GM19023 (cell line): ENCODE results near the gene REEP1.
"Not testable (repeated sequence)": the region's sequence is repeated elsewhere in the genome, so short reads cannot be mapped to it uniquely, and the experiment has no call there.

Experiments used
- ATAC-seq: cut with Tn5 transposase; IDR thresholded peaks from one replicate; pipeline ENCODE4 v1.9.1; 2021; ENCODE audit warnings: mild to moderate bottlenecking, moderate library complexity; ENCODE audit not compliant: unreplicated experiment

The REEP1 gene

GRCh38 chr2:86347401-86347800, 10.0 kb upstream of the REEP1 start:
- ATAC-seq: no peak

- ATAC-seq: not testable (repeated sequence)
These were observed 8.5 kb upstream of the REEP1 start for GRCh38 chr2:86345783-86346370.

DNA sequence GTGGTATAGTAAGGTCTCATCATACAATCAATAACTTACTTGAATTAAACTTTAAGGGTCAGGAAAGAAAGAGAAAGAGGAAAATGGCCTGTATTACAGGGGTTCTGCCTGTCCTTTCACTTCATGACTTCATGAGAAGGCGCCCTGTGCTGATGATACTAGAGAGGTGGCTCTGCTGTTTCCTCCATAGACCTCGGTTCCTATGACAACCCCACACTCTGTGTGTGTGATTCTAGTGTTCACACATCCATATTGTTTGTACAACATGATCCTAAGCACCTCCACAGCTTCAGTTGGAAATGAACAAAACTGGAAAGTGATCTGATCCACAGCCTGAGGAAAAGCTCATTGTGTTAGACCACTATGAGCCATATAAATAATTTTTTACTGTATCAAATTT, 7.0 kb upstream of the REEP1 start:
- ATAC-seq: no peak

- no peak for ATAC-seq
These were observed 5.1 kb upstream of the REEP1 start for GRCh38 chr2:86342488-86342887.

GRCh38 chr2:86341470-86341869, 4.0 kb upstream of the REEP1 start:
- ATAC-seq: no peak

- no peak for ATAC-seq
These were observed 1.4 kb upstream of the REEP1 start for GRCh38 chr2:86338778-86339295.

GRCh38 chr2:86336675-86337243, 667 bp downstream of the REEP1 start:
- ATAC-seq: no peak

DNA sequence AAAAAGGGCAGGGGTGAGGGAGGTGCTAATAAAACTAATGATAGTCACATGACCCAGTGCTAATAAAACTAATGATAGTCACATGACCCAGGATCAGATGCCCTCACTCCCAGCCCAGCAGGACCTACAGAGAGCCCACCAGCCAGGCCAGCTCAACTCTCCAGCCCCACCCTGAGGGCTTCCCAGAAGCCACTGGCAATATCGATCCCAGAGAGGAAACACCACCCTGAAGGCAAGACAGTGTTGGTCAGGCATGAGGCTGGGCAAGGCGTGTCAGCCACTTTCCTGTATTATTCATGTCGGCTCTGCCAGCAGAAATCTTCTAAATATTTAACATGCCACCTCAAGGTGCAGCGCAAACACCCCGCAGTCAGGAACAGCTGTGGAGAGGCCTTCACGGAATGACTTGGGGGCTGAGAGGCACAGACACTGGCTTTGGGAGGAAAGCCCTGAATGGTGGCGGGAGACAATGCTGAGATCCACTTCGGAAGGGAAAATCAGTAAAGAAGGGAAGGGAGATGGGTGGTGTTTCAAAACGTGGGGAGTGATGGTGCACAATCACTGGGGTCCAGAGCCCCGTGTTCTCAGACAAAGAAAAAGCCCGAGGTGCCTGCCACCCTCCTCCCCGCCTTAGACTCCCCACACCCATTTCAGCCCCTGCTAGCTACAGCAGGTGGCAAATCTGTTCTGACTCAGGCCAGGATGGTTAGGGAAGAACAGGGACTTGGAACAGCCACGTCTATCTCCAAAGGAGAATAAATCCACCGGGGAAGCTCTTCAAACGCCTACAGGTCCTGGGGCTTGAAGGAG, 1.4 kb downstream of the REEP1 start:
- no peak for ATAC-seq

DNA sequence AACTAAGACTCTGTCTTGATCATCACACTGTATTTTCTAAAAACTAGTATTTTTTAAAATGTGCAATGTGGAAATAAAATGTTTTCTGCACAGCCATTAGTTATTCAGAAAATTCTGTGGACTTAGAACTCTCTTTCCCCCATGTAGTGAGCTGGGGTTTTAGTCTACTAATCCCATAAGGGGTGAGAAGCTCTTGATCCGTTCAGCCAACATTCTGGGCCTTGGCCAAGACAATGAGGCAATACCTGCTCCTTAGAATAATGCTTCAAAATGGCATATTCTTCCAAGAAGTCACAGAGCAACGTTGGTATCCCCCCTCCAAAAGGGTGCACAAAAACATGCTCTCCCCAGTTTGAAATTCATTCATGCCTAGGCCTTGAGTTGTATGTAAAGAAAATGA, 4.0 kb downstream of the REEP1 start:
- ATAC-seq: no peak

GRCh38 chr2:86332654-86333053, 4.8 kb downstream of the REEP1 start:
- no peak for ATAC-seq

DNA sequence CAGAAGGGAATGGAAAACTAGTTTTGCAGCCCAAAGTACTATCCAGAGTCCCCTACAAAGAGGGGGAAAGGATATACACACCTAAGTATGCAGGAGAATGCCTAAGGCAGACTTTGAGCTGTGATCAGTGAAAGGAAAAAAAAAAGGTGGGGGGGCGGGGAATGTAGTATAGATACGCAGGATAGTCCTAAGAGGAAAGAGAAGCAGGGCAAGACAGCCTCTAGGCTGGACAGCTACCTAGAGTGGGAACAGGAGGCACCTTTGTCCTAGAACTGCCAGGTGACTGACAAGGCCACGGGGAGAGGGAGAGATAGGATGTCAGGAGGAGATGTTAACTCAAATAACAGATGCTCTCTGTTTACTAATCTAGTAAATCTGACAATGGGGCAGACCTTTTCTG, 6.0 kb downstream of the REEP1 start:
- no peak for ATAC-seq

- no peak for ATAC-seq
These were observed 7.4 kb downstream of the REEP1 start for GRCh38 chr2:86330001-86330400.

DNA sequence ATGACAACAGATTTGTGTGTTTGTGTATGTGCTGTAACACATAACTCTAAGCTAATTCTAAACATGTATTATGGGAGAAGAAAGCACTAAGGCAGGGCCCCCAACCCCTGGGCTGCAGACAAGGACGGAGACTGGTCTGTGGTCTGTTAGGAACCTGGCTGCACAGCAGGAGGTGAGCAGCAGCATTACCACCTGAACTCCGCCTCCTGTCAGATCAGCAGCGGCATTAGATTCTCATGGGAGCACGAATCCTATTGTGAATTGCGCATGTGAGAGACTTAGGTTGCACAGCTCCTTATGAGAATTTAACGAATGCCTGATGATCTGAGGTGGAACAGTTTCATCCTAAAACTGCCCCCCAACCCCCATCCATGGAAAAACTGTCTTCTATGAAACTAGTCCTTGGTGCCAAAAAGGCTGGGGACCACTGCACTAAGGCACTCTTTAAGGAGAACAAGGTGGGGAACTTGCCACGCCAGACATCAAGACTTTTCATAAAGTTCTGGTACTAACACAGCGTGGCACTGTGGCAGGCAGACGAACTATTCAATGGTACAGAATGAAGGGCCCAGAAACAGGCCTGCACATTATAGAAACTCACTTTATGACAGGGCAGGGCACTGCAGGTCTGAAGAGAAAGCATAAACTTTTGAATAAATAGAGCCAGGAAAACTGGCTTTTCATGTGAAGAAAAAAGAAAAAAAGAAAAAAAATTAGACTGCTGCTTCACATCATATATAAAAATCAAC, 14.0 kb downstream of the REEP1 start:
- no peak for ATAC-seq

DNA sequence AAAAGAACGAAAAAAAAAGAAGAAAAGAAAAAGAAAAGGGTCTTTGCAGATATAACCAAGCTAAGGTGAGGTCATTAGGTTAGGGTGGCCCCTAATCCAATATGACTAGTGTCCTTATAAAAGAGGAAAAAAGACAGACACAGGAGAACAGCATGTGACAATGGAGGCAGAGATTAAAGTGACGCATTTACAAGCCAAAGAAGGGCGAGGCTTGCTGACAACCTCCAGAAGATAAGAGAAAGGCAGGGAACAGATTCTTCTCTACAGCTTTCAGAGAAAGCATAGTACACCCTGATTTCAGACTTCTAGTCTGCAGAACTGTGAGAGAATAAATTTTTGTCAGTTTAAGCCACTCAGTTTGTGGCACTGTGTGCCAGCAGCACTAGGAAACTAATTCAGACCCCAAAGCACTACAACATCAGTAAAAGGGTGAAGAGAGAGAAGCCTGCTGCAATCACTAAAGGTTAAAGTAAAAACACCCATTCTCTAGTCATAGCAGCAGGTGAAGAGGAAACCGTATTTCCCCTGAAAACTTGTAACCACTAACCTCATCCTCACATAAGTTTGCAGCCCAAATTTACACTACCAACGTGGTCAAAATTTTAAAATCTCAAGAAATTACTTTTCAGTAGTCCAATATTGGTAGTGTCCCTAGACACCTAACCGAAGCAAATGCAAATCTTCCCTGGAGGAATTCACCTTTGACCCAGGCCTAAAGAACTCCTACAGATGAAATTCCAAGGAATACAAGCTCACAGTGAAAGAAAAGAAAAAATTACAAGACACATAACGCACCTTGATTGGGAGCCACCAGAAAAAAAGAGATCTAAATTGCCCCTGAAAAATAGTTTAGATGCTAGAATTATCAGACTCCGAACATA, 17.5 kb downstream of the REEP1 start:
- no peak for ATAC-seq

DNA sequence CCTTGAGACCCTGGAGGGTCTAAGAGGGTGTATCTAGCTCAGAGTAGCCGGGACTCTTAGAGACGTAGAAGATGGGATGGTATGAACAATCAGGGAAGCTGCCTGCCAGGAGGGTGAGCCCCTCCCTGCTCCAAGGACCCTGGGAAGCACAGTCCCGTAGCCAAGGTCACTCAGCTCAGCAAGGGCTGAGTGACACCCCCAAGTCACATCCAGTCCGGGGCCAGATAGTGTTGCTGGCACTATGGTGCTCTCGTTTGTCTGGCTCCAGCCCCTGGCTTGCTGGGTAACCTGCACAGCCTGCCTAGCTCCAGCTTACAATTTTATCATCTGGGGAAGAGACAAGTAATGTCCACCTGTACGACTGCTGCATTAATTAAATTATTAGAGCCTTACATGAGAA, 22.3 kb downstream of the REEP1 start:
- no peak for ATAC-seq

DNA sequence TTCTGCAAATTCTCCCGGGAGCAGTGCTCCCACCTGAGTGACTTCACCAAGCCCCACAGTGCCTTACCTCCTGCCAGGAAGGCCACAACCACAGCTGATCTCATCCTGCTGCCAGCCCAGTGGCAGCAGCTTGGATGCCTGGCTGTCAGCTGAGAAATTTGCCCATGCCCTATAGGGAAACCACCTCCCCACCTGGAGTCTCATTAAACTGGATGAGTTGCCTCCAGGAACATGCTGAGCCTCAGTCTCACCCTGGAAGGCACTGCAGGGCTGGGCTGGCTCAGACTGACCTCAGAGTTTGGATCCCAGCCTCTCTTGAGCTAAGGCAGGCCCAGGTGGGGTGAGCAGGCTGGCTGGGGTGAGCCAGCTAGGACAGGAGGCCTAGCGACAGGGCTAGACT, 23.3 kb downstream of the REEP1 start:
- no peak for ATAC-seq

- no peak for ATAC-seq
These were observed 24.1 kb downstream of the REEP1 start for GRCh38 chr2:86313341-86313740.

DNA sequence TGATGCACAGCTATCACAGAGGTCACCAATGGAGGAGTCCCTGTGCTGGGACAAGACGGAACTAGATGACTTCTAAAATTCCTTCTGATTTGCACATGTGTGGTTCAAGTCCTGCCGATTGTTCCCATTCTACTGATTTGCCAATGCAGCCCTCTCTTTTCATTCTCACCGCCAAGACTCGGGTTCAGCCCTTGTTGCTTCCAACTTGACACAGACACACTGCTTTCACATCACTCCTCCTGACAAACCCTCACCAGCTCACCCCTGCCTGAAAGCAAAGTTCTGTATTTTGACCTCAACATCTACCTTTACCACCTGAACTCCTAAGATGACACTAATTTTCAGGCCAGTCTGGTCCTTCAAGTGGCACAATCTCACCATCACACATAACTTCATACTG, 25.5 kb downstream of the REEP1 start:
- ATAC-seq: no peak

GRCh38 chr2:86309966-86310365, 27.5 kb downstream of the REEP1 start:
- ATAC-seq: no peak

DNA sequence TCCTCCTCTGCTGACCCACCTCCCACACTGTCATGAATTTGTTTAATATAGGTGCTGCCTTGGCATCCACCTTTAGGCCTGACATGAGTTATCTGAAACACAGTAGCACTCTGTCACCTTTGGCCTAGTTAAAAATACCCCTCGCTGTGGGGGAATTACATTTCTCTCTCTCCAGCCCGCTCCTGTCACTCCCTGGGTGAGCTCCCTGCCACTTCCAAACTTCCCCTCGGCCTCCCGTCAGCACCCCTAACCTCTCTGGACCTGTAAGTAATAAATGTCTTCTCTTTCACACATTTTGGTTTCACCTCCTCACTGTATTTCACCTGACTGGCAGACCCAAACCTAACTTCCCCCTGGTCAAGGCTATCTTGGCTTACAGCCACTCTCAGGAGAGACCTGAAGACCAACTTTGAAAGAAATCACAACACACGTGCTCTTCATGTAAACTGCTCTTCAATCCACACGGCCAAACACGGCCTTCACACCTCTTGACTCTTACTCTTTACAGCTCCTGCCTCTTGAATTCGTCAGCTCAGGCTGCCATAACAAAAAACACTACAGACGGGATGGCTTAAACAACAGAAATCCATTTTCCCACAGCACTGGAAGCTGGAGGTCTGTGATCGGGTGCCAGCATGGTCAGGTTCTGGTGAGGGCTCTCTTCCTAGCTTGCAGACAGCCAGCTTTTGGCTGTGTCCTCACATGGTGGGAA, 28.3 kb downstream of the REEP1 start:
- no peak for ATAC-seq
